ENCODE data around the gene NRG2. TPM values are rescaled to one million over a fixed set of nuclear protein-coding genes. Genes with fewer than 3 reads are reported as not detected.

The NRG2 gene
- total RNA-seq, 1 experiment from 2014 or later: 0.91 TPM

DNA sequence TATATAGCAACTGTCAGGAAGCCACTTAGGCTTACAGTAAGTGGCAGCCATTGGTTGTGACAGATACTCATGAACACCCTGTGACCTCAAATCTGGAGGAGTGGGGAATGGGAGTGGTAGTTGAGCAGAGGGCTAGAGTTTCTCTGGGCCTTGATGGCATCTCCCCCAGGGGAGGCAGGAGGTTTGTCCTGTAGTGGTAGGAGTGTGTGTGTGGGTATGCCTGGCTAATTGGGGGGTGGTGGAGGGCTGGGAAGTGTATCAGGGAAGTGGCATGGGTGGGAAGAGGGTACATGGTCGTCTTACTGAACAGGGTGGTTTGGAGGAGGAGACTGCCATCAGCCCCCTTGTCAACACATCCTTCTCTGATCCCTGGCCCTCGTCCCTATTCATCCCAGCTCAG, 176.0 kb downstream of the NRG2 start:
- no peaks in the 10 kb centered on the region for H3K36me3 ChIP-seq (ENCODE audit: control insufficient read depth in 1 of 2, insufficient read depth in 2 of 2, low read length in 2 of 2)
- ChIA-PET POLR2A (no interaction called here), RAD21 (ENCODE audit: low non-redundant PET in 1 of 2, low total read pairs in 2 of 2, uncharacterized antibody in 2 of 2, unreplicated experiment in 2 of 2) (no interaction called here), CTCF (interaction anchor here (1.2 to 3.0 kb wide), 2 partner anchors 80 to 102 kb away, joined by 5 to 13 read pairs; no protein-coding TSS in a partner anchor)
- H3K9me3 ChIP-seq (ENCODE audit: control insufficient read depth in 1 of 2, insufficient read depth in 1 of 2, low read depth in 1 of 2, low read length in 2 of 2): no peaks in the 10 kb centered on the region
- no peak overlapping the region for H3K4me2 ChIP-seq (ENCODE audit: low read length)
- H4K20me1 ChIP-seq (ENCODE audit: insufficient read depth): no peaks in the 10 kb centered on the region
- no peaks in the 10 kb centered on the region; a peak in 1 of 4 replicates for H3K4me1 ChIP-seq (ENCODE audit: control insufficient read depth in 1 of 2, insufficient read depth in 2 of 2, low read length in 2 of 2)
- intact Hi-C loops (cut with micrococcal nuclease): no loop called here
- no peak overlapping the region for H3K4me3 ChIP-seq (replicated peaks in 1 of 2; ENCODE audit: low read depth in 1 of 2, low read length in 2 of 2)
- ATAC-seq (no peak), DNase-seq (ENCODE audit: low read depth, low spot score) (no peak)
- no peaks in the 10 kb centered on the region for H3K79me2 ChIP-seq (ENCODE audit: insufficient read depth, low read length)
- H3K9ac ChIP-seq (ENCODE audit: low read length): no peak overlapping the region
- no peak overlapping the region for H2AFZ ChIP-seq (ENCODE audit: low read depth, low read length, poor library complexity, severe bottlenecking)
- no TSS peak for BruUV-seq (replicated peaks)
- H3K9me2 ChIP-seq (ENCODE audit: insufficient read depth): no peaks in the 10 kb centered on the region
- no peak overlapping the region for H3K27ac ChIP-seq (ENCODE audit: low read depth, low read length)
- no peaks in the 10 kb centered on the region for H3K27me3 ChIP-seq (ENCODE audit: insufficient read depth, low read length)
- TF ChIP-seq ZNF274 (IDR thresholded peaks at IDR 0.05; ENCODE audit: low read depth, low read length) (no peak), POLR2A (IDR thresholded peaks at IDR 0.05; ENCODE audit: borderline replicate concordance, extremely low read depth, insufficient read depth, insufficient read length) (no peak), ELF1 (IDR thresholded peaks at IDR 0.05; ENCODE audit: borderline replicate concordance, low read depth) (no peak), EZH2phosphoT487 (IDR thresholded peaks at IDR 0.05; ENCODE audit: borderline replicate concordance) (no peak), SRF (IDR thresholded peaks at IDR 0.05; ENCODE audit: low read depth) (no peak), YY1 (IDR thresholded peaks at IDR 0.05; ENCODE audit: extremely low read depth, insufficient replicate concordance, low read depth, low read length) (no peak), CEBPB (IDR thresholded peaks at IDR 0.05; ENCODE audit: low read depth) (no peak), POLR2AphosphoS5 (IDR thresholded peaks at IDR 0.05; ENCODE audit: low read depth, low read length) (no peak), EGR1 (IDR thresholded peaks at IDR 0.05; ENCODE audit: low read depth) (no peak), JUND (IDR thresholded peaks at IDR 0.05) (no peak), TCF7L2 (IDR thresholded peaks at IDR 0.05; ENCODE audit: borderline replicate concordance, extremely low read depth, insufficient read depth, insufficient read length) (no peak), SIN3A (IDR thresholded peaks at IDR 0.05; ENCODE audit: low read depth) (no peak), EZH2 (IDR thresholded peaks at IDR 0.05) (no peak)
- TF ChIP-seq, protein P1, sequence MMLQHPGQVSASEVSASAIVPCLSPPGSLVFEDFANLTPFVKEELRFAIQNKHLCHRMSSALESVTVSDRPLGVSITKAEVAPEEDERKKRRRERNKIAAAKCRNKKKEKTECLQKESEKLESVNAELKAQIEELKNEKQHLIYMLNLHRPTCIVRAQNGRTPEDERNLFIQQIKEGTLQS (IDR thresholded peaks at IDR 0.05): no peak
- TF ChIP-seq, protein P2, sequence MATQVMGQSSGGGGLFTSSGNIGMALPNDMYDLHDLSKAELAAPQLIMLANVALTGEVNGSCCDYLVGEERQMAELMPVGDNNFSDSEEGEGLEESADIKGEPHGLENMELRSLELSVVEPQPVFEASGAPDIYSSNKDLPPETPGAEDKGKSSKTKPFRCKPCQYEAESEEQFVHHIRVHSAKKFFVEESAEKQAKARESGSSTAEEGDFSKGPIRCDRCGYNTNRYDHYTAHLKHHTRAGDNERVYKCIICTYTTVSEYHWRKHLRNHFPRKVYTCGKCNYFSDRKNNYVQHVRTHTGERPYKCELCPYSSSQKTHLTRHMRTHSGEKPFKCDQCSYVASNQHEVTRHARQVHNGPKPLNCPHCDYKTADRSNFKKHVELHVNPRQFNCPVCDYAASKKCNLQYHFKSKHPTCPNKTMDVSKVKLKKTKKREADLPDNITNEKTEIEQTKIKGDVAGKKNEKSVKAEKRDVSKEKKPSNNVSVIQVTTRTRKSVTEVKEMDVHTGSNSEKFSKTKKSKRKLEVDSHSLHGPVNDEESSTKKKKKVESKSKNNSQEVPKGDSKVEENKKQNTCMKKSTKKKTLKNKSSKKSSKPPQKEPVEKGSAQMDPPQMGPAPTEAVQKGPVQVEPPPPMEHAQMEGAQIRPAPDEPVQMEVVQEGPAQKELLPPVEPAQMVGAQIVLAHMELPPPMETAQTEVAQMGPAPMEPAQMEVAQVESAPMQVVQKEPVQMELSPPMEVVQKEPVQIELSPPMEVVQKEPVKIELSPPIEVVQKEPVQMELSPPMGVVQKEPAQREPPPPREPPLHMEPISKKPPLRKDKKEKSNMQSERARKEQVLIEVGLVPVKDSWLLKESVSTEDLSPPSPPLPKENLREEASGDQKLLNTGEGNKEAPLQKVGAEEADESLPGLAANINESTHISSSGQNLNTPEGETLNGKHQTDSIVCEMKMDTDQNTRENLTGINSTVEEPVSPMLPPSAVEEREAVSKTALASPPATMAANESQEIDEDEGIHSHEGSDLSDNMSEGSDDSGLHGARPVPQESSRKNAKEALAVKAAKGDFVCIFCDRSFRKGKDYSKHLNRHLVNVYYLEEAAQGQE (IDR thresholded peaks at IDR 0.05; ENCODE audit: low read depth): no peak
- TF ChIP-seq, protein P3, sequence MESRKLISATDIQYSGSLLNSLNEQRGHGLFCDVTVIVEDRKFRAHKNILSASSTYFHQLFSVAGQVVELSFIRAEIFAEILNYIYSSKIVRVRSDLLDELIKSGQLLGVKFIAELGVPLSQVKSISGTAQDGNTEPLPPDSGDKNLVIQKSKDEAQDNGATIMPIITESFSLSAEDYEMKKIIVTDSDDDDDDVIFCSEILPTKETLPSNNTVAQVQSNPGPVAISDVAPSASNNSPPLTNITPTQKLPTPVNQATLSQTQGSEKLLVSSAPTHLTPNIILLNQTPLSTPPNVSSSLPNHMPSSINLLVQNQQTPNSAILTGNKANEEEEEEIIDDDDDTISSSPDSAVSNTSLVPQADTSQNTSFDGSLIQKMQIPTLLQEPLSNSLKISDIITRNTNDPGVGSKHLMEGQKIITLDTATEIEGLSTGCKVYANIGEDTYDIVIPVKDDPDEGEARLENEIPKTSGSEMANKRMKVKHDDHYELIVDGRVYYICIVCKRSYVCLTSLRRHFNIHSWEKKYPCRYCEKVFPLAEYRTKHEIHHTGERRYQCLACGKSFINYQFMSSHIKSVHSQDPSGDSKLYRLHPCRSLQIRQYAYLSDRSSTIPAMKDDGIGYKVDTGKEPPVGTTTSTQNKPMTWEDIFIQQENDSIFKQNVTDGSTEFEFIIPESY (IDR thresholded peaks at IDR 0.05; ENCODE audit: extremely low read depth, insufficient replicate concordance, low read length): no peak
